GM19193 (cell line): ENCODE data around the gene MAP2K2.
A peak's percentile ranks its signal among the peaks of the same experiment; 100 is the strongest.

Source experiments
- POLR2A ChIP-seq: IDR thresholded peaks from 4 replicates; pipeline ENCODE4 v1.6.1; 2011; ENCODE audit not compliant: insufficient read depth, insufficient read length; ENCODE audit errors: extremely low read depth

The MAP2K2 gene

DNA sequence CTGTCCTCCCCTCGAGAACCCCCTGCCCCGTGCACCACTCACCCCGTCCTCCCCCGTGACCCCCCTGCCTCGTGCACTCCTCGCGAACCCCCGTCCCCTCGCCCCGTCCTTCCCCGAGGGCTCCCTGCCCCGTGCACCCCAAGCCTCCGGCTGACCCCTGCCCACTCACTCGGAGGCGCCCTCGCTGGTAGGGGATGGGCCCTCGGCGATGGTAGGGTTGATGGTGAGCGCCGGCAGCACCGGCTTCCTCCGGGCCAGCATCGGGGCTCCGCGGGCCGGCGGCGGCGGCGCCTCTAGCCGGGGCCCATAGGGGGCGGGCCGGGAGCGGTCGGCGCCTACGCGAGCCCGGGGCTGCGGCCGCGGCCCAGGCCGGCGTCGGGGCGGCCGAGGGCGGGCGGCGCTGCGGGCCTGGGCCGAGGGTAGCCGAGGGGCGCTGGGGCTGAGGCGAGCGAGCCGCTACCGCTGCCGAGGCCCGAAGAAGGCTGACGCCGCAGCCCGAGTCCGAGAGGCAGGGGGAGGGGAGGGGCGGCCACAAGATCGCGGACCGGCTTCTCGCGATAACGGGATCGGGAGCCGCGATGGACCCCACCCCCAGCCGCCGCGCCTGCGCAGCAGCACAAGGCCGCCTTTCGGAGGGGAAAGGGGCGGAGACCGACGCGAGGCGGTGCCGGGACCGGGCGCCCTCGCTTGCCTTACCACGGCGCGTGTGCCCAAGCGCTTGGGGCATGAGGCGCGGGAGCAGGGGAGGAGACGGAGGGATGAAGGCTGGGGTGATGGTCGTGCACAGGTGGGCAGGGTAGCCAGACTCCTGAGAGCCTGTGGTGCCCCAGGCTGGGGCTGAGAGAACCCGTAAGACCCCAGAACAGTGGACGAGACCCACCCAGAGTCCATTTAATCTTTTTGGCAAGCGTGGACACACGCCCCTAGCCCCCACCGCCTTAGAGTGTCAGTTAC is at the start of gene MAP2K2:
TSS of gene MAP2K2 (minus strand) at position 508 of the 954 bp plus-strand sequence. CDS start at position 261, 247 bp downstream.
- peak; percentile 86 for TF ChIP-seq POLR2A

GRCh38 chr19:4172861-4173473 is 49.0 kb upstream of the MAP2K2 start:
- TF ChIP-seq POLR2A: no peak

DNA sequence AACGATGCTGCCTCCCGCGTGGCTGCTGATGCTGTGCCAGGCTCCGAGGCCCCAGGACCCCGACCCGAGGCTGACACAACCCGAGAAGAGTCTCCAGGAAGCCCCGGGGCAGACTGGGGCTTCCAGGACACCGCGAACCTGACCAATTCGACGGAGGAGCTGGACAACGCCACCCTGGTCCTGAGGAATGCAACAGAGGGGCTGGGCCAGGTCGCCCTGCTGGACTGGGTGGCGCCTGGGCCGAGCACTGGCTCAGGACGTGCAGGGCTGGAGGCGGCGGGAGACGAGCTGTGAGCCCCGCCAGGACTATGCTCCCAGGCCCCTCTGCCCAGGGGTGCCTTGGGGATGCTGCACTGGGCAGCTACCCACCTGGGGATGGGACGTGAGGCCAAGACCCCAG is 47.8 kb upstream of the MAP2K2 start:
- TF ChIP-seq POLR2A: no peak

DNA sequence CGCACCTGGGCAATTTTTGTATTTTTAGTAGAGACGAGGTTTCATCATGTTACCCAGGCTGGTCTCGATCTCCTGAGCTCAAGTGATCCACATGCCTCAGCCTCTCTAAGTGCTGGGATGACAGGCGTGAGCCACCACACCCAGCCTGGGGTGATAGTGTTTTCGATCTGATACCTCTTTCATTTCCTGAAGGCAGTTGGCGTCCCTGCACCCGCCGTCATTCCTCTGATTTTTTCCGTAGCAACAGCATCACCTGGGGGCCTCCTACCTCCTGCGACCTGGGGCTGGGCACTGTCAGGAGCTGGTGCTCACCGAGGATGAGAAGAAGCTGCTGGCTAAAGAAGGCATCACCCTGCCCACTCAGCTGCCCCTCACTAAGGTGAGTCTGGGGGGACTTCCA is 40.3 kb upstream of the MAP2K2 start:
- TF ChIP-seq POLR2A: no peak

GRCh38 chr19:4161415-4162077 is 37.6 kb upstream of the MAP2K2 start:
- TF ChIP-seq POLR2A: no peak

DNA sequence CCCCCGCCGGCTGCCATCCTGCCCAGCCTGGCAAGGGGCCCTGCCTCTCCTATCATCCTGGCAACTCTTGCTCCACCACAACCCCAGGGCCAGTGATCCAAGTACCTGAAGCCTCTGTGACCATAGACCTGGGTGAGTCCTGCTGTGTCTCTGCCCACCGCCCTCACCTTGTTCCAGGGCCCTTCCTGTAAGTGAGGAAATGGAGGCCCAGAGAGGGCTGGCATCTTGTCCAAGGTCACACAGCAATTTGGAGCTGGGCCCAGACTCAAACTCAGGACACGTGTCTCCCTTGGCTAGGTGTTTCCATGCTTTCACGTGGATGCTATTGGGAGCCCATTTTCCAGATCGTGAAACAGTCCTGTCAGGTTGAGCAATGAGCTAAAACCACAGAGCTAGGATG is 33.2 kb upstream of the MAP2K2 start:
- no peak for TF ChIP-seq POLR2A

GRCh38 chr19:4154571-4155312 is 30.8 kb upstream of the MAP2K2 start:
- no peak for TF ChIP-seq POLR2A

DNA sequence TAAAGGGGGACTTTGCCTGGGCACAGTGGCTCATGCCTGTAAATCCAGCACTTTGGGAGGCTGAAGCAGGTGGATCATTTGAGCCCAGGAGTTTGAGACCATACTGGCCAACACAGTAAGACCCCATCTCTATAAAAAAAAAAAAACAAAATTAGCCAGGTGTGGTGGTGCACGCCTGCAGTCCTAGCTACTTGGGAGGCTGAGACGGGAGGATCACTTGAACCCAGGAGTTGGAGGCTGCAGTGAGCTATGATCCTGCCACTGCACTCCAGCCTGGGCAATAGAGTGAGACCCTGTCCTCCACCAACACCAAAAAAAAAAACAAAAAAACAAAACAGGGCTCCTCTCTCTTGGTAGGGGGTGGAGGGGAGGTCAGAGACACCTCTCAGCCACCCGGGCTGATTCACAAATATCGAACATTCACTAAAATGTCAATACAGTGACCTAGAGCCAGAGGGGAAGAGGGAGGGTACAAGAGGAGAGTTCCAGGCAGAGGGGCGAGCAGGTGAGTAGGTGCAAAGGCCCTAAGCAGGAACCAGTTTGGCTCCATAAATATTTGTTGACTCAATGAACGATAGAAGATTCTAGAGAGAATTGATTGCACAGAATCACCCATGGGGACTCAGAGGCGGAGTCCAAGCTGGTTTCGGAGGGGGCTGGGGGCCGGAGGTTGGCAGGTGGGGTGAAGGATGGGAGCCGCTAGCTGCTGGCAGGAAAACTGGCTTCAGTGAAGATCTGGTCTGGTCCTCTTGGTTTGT is 28.5 kb upstream of the MAP2K2 start:
- TF ChIP-seq POLR2A: no peak

DNA sequence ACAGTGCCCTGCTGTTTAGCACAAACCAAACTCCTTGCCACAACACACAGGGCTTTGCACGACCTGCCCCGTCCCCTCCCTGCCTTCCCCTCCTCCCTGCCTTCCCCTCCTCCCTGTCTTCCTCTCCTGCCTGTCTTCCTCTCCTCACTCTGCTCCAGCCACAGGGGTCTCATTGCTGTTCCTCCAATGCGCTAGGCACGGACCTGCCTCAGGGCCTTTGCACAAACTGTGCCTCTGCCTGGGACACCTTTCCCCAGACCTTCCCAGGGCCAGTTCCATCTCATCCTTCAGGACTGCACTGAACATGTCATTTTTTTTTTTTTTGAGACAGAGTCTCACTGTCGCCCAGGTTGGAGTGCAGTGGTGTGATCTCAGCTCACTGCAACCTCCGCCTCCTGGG is 27.7 kb upstream of the MAP2K2 start:
- TF ChIP-seq POLR2A: no peak

DNA sequence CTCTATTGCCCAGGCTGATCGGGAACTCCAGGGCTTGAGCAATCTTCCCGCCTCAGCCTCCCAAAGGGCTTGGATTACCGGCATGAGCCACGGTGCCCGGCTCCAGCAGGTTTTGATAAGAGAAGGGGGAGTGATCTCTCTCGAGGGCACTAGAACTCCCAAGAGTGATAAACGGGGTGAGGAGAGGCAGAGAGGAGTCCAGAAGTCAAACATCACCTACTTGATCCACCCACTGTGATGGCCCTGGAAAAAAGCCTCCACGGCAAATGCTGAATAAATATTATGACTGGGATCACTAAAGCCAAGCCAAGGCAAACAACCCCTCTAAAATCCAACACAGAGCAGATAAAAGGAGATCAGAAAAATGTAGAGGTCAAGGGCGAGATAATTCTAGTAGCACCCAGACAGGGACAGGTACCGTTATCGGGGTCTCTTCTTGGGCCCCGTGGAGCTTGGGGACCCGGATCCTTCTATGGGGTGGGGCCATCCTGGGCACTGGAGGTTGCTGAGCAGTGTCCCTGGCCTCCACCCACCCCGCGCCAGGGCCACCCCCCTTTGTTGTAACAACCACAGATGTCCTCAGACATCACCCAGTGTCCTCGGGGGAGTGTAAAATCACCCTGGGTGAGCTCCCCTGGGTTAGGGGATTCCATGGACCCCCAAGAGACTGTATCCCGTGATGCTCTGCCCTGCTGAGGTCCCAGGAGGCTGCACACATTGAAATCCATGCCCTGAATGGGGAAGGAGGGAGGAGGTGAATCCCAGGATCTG is 25.8 kb upstream of the MAP2K2 start:
- no peak for TF ChIP-seq POLR2A

DNA sequence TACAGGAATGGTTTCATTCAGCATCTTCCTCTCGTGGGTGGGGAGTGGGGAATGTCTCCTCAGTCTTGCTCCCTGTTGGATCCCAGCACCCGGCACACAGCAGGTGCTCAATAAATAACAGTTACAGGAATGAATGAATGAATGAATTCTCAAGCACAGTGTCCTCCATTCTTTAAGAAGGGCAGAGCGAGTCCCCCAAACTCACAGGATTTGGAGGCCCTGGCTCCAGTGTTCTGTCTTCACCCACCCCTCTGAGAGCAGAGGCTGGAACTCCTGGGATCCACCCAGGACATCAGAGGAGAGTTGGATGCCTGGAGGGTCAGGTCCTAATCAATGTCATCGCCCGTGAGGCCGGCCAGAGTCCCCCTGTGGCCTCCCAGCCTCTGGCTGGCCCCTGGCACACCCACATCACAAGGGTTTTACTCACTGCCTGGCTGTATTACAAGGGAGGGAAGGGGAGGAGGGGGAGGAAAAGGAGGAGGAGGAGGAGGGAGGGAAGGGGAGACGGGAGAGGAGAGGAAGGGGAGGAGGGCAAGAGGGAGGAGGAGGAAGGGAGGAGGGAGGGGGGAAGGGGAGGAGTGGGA is 20.8 kb upstream of the MAP2K2 start:
- TF ChIP-seq POLR2A: no peak

DNA sequence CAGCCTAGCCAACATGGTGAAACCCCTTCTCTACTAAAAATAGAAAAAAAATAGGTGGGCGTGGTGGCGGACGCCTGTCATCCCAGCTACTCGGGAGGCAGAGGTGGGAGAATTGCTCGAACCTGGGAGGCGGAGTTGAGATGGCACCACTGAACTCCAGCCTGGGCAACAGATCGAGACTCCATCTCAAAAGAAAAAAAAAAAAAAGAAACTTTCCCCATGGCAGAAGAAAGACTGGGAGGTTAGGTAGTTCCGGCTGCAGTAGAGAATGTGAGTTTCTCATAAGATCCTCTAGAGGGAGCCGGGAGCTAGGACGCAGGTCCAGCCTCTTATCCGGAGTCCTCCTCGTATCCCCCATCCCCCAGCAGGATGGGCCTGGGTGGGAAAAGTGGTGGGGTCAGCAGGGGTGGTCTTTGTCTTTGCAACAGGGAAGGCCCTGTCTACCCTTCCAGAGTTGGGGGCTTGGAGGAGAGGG is 16.4 kb upstream of the MAP2K2 start:
- no peak for TF ChIP-seq POLR2A

DNA sequence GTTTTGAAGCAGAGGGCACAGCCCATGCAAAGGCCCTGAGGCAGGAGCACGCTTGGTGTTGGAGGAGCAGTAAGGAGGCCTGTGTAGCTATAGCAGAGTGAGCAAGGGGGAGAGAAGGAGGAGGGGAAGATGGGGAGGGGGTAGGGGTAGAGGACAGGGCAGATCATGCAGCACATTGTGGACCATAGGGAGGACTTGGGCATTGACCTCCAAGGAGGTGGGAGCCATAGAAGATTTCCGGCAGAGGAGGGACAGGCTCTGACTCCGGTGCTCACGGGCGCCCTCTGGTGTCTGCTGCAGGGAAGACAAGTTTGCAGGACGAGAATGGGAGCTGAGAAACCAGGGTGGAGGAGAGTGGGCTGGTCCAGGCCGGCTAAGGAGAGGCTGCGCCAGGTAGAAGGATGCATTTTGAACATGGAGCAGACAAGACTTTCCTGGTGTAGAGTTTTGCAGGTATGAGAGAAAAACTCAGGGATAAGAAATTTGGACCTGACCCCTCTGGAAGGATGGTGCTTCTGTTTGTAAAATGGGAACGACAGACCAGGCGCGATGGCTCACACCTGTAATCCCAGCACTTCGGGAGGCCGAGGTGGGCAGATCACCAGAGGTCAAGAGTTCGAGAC is 15.8 kb upstream of the MAP2K2 start:
- TF ChIP-seq POLR2A: no peak

- TF ChIP-seq POLR2A: no peak
Measured at GRCh38 chr19:4138445-4138844, 14.5 kb upstream of the MAP2K2 start.
